HL-60 (cell line): ENCODE results near the gene YKT6.

Source experiments
- DNase-seq, 2 experiments: peaks; one replicate each; pipeline ENCODE4 v3.0.0-alpha.2; 2010 to 2020; ENCODE audit warnings: low read depth in 1 of 2, low spot score in 1 of 2
- H3K27ac ChIP-seq: fragments of 250-450 bp; sonication (Bioruptor Pico); replicated peaks from 2 replicates; pipeline ENCODE4 v1.5.1; 2020; ENCODE audit warnings: mild to moderate bottlenecking, moderate library complexity
- H3K27me3 ChIP-seq: fragments of 250-450 bp; sonication (Bioruptor Pico); 2 replicates; pipeline ENCODE4 v1.5.1; 2021; ENCODE audit warnings: mild to moderate bottlenecking, moderate library complexity; ENCODE audit not compliant: insufficient read depth, poor library complexity, severe bottlenecking
- H3K4me3 ChIP-seq: replicated peaks from 2 replicates; pipeline ENCODE4 v1.5.1; 2011; ENCODE audit warnings: mild to moderate bottlenecking, control low read depth, low read length; ENCODE audit not compliant: insufficient read depth
- CTCF ChIP-seq: IDR thresholded peaks from one replicate; pipeline ENCODE4 v1.5.1; 2011; ENCODE audit warnings: low read length, control low read depth, inconsistent platforms; ENCODE audit not compliant: insufficient read depth
- GABPA ChIP-seq: IDR thresholded peaks from 2 replicates; pipeline ENCODE4 v1.6.1; 2012; ENCODE audit warnings: low read depth
- POLR2AphosphoS5 ChIP-seq: IDR thresholded peaks from 2 replicates; pipeline ENCODE4 v1.6.1; 2012; ENCODE audit warnings: low read depth
- REST ChIP-seq: IDR thresholded peaks from 2 replicates; pipeline ENCODE4 v1.6.1; 2012; ENCODE audit warnings: low read depth; ENCODE audit not compliant: insufficient replicate concordance
- SPI1 ChIP-seq: IDR thresholded peaks from 2 replicates; pipeline ENCODE4 v1.6.1; 2012; ENCODE audit warnings: low read depth, mild to moderate bottlenecking, borderline replicate concordance

YKT6 gene

GRCh38 chr7:44156453-44157010 is 44.2 kb upstream of the YKT6 start:
- no peak overlapping the region for H3K4me3 ChIP-seq
- no peak overlapping the region for H3K27ac ChIP-seq
- no peaks in the 10 kb centered on the region for H3K27me3 ChIP-seq
- TF ChIP-seq GABPA (no peak), CTCF (no peak), REST (no peak)
- DNase-seq: no peak

- no peaks in the 10 kb centered on the region for H3K27me3 ChIP-seq
- DNase-seq: no peak
- TF ChIP-seq REST: no peak
- TF ChIP-seq GABPA: no peak
- TF ChIP-seq CTCF: no peak
- no peak for TF ChIP-seq POLR2AphosphoS5
- TF ChIP-seq SPI1: no peak
These were observed 43.4 kb upstream of the YKT6 start for GRCh38 chr7:44157116-44158080.

GRCh38 chr7:44158096-44158872 is 42.5 kb upstream of the YKT6 start:
- TF ChIP-seq GABPA (no peak), CTCF (no peak)
- H3K27me3 ChIP-seq: no peaks in the 10 kb centered on the region
- H3K4me3 ChIP-seq: no peak overlapping the region
- no peak overlapping the region for H3K27ac ChIP-seq
- DNase-seq: no peak

More at GRCh38 chr7:44157116-44158080, 43.4 kb upstream of the YKT6 start:
- H3K27ac ChIP-seq: no peak overlapping the region
- H3K4me3 ChIP-seq: no peak overlapping the region
